Fibroblast of the conjunctiva (primary cell): Measurements from ENCODE around the gene SLC39A13.

Source experiments
- DNase-seq: peaks from one replicate; pipeline ENCODE4 v3.0.0-alpha.2; 2010; ENCODE audit warnings: low read depth

Gene SLC39A13

DNA sequence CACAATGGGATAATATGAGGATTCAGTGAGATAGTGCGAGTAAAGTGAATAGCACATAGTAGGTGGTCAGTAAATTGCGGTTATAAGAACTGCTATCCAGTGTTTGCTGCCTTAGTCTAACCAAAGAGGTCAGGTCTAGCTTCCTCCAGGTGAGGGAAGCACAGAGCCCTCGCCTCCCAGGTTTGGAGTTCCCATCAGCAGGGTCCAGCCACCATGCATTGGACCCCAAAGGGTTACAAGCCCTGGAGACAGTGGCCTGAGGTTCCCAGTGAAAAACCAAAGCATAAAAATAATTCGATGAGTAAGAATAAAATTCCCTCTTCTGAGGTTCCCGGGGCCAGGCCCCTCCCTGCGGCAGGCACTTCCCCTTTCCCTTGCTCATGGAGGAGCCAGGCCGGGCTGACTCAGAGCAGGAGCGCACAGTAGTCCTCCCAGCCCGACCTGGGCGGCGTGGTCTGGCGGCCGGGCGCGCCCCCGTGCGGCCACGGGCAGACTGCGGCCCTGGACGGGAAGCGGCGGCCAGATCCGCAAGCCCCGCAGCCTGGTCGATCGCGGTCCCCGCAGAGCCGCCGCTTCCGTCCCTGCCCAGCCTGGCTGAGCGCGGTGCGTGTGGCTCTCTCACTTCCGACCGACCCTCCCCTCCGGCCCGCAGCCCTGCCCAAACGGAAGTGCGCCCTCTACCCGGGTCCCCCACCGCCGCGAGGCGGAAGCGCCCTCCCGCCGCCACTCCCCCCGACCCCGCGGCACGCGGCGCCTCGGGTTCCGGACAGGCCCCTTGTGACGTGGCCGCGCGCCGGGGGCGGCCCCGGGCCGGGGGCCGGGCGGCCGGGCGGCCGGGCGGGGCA, at the start of gene SLC39A13:
Gene SLC39A13, plus strand, starts transcription at position 845 of the 845 bp plus-strand sequence. CDS start 1,505 bp downstream, outside the sequence.
- peak; percentile 94 for DNase-seq

DNA sequence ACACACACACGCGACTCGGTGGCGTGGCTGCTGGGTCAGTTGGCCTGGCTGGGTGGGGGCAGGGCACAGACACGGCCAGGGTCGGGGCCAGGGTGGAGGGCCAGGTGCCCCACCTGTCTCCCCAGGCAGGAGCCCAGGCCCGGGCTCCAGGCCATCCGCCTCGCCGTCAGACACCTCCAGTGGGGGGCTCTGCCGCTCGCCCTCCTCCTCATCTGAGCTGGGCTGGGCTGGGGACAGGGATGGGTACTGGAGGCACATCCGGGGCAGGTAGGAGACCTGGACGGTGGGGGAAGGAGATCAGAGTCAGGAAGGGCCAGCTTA, 49.7 kb upstream of the SLC39A13 start:
- DNase-seq, result no peak

DNA sequence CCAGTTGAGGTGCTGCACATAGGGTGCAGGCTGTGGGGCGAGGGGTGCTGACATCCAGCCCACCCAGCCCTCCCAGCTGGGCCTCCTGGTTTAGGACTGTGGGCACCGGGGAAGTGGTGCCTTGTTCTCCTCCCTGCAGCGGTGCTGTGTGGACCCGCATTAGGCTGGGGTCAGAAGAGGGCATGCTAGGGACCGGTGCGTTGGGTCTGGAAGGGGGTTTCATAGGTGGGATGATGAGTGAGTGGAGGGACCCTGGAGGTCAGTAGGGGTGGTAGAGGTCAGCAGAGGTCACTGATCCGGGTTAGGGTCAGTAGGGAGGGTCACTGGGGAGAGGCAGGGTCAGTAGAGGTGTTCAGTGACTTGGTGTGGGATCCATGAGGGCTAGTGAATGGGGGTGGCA, 49.2 kb upstream of the SLC39A13 start:
- DNase-seq, result no peak

DNA sequence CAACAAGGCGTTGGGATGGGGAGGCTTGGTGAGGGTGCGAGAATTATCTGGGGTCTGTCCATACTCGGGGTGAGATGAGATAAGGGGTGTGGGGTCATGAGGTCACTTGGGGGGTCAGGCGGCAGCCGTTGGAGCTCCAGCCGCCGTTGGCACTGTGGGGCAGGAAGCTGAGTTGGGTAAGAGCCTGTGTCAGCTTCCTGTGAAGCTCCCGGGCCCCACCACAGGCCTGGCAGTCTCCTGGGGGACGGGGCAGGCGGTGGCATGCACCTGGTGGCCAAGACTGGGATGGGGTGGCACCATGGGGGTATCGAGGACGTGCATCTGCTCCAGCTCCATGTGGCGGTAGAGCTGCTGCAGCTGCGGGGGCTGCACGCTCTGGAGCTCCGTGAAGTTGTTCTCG, 48.8 kb upstream of the SLC39A13 start:
- no peak for DNase-seq

DNA sequence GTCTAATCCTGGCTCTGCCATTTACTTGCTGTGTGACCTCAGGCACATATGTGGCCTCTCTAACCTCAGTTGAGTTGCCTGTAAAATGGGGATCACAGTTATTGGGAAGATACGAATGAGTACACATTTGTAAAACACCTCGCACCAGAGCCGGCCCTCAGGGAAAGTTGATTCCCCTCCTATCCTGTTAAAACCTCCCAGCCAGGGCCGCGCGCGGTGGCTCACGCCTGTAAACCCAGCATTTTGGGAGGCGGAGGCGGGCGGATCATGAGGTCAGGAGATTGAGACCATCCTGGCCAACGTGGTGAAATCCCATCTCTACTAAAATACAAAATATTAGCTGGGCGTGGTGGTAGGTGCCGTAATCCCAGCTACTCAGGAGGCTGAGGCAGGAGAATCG, 48.0 kb upstream of the SLC39A13 start:
- DNase-seq, result no peak

DNA sequence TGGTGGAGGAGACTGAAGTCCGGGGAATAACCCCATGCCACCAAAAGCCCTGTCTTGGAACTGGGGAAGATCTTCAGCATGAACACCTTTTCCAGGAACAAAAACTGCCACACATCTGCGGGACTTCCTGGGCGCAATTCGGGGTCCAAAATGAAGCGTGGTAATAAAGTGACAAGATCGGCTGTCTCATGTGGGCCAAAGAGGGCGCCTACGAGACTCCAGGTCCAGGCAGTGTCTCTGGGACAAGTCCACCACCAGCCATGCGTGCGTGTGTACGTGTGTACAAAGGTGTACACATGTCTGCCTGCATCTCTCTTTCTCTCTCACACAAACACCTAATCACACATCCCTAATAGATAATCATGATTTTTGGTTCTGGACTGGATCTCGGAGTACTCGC, 47.0 kb upstream of the SLC39A13 start:
- DNase-seq, result no peak

DNA sequence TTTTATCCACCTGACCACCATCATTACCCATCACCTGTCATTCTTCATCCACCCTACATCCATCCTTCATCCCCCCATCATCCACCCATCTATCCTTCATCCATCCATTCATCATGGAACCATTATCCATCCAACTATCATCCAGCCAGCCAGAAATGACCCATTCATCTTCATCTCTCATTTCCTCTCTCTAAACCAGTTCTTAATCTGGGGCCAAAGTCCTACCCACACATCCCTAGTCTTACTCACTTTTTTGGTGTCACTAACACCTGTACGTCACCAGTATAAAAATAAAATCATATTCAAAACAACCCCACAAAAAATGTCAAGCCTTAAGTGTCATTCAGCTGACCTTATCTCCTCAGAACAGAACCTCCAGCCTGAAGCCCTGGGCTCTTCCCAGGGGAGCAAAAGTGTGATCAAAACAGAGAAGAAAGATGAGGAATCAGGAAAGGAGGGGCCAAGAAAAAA, 42.3 kb upstream of the SLC39A13 start:
- DNase-seq, result no peak

DNA sequence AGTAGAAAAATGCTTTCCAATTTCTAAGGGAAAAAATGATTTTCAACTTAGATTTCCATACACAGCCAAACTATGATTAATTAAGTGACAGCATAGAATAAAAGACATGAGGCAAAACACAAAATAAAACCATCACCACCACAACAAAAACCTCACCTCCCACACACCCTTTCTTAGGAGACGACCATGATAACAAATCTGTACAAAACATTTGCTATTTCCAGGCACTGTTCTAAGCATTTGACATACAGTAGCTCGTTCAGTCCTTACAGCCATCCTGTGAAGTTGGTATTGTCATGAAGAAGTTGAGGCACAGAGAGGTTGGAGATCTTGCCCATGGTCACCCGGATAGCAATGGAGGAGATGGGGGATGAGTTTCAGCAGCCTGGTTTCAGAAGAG, 38.7 kb upstream of the SLC39A13 start:
- no peak for DNase-seq

DNA sequence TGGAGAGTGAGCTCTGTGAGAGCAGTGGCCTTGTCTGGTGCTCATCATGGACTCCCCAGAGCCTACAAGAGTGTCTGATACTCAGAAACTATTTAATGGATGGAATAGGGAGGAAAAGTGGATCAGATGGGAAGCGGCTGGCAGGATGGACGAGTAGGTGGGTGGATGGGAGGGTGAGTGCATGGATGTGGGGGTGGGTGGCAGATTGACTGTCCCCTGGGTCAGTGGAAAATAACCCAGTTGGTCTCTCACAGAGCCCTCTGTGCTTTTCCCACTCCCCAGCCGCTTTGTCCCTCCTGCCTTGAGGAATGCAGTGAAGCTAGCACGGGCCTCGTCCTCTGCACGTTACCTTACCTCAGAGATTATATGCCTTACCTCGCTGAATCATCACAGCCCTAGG, 36.0 kb upstream of the SLC39A13 start:
- no peak for DNase-seq

DNA sequence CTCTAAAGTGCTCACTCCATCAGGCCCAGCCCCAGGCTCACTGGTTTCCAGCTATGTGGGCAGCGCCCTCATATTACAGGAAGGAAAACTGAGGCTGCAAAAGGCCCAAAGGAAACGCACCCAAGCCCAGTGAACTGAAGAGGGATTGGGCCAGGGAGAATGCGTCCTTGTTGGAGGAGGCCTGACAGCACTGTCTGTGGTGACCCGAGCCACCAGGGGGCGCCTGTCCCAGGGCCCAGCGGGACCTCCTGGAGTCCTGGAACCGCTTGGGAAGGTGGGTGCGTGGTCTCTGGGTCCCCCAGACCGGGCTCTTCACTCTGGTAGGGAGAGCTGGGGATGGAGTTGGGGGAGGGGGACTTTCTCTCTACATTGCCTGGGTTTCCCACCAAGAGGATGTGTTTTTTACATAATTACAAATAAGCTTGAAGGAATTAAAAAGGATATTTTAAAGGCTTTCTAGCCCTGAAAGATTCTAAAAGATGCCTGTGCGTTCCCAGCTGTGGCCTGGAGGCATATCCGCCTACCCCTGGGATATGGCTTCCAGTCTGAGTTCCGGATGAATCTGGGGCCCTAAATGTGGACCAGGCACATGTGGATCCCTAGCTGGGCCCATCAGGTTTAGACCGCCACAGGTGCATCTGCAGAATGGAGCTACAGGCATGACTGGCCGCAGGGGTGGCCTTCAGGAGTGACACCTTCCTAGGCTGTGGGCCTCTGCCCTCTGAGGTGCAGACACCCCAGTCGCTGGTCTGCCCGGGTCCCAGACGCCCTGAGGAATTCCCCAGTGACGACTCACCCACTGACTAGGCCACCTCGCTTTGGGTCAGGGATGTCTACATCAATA, 34.3 kb upstream of the SLC39A13 start:
- peak; percentile 31 for DNase-seq

DNA sequence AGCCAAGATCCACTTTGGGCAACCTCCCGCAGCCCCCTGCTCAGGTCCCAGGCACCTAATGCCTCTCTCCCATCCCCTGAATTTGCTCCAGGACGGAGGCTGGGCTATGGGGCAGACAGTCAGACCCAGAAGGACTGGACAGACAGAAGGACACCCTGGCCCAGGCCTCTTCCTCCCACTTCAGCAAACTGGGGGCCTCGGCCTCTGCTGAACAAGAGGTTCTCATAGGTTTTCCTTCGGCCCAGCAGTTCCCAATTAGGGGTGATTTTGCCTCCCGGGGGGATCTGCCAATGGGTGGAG, 33.7 kb upstream of the SLC39A13 start:
- DNase-seq, result no peak

DNA sequence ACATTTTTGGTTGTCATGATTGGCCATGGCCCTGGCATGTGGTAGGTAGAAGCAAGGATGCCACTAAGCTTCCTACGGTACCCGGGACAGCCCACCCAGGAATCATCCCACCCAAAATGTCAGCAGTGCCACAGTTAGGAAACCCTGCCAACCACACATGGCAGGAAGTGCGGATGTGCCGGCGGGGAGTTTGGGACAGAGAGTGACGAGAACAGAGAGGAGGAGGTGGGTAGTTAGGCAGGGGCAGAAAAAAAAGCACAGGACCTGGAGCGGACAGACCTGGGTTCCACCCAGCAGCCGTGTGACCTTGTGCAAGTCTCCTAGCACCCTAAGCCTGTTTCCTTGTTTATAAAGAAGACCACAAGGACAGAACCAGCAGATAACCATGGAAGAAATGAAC, 33.4 kb upstream of the SLC39A13 start:
- no peak for DNase-seq

DNA sequence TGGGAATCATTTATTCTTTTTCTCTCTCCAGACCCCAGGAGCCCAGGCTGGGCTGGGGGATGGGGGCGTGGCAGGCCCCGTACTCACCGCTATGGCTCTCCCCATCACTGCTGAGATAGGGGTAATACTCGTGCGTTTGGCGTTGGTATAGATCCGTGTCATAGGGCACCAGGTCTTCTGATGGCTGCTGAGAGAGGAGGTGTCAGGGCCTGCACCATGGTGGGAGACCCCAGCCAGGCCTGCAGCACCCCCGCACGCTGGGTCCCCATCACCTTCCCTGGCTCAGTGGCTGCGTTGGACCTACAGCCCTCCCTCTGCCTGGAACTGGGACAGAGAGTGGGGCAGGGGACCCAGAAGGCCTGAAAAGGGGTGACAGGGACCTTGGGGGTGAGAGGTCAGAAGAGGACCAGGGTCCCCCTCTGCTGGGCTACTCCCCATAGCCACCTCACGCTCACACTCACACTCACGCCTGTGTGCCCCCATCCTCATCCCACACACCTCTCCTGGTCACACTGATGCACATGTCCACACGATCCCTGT, 32.8 kb upstream of the SLC39A13 start:
- no peak for DNase-seq

DNA sequence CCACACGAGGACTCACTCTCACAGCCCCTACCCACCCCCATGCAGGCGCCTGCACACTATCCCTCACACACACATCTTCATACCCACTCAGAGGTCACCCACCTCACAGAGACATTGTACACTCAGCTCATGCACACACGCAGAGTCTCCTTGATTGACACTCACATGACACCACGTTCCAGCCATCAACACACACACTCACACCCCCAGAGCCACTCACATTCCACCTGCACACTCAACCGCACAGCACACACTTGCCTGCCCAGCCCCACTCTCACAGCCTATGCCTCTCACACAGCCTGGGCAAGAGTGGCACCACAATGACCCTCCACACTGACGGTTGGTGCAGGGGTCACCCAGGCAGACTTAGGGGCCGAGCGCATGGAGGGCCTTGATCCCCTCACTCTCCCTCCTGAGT, 32.3 kb upstream of the SLC39A13 start:
- no peak for DNase-seq

DNA sequence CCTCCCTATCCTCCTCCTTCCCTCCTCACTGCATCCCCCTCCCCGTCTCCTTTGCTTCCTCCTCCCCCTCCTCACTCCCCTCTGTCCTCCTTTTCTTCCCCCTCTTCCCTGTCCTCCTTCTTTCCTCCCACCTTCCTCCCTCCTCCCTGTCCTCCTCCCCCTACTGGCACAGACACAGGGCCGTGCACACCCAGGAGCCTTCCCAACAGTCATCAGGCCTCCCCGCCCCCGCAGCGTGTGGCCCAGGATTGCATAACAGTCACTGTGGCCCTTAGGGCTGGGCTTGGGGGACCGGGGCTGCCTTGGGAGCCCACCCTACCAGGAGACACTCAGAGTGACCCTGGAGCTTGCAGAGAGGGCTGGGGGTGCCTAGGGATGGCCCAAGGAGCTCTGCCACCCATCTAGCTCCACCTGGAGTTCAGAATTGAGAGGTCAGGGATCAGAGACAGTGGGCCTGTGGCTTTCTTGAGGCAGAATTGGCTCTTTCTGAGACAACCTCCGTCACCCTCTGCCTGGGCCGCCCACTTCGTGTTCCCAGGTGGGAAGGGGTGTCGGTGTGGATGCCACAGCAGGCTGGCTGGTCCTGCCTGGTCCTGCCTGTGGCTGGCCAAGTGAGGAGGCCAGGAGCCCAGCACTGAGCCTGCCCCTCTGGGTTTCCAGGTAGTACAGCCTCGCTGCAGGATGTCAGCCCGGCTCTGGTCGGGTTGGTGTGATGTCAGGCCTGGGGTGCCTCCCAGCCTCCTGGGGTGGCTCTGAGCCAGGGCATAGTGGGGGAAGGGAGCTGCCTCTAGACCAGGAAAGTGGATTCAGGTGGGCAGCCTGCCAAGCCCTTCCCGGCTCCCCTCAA, 31.6 kb upstream of the SLC39A13 start:
- no peak for DNase-seq

DNA sequence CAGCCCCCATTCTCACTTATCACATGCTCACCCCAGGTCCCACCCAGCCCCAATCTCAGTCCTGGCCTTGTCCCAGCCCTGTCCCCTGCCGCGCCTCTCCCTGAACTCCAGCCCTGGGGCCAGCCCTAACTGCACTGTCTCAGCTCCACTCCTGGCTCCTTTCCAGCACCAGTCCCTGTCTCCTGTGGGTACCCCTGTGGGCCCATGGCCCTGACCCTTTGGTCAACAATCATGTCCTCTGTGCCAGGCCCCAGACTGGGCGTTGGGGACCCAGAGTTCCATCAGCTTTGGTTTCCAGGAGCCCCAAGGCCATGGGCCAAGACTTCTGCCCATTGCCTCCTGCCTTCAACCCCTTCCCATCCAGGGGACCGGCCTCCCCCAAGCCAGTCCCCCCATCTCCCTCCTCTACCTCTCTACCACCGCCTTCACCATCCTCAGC, 30.8 kb upstream of the SLC39A13 start:
- no peak for DNase-seq

DNA sequence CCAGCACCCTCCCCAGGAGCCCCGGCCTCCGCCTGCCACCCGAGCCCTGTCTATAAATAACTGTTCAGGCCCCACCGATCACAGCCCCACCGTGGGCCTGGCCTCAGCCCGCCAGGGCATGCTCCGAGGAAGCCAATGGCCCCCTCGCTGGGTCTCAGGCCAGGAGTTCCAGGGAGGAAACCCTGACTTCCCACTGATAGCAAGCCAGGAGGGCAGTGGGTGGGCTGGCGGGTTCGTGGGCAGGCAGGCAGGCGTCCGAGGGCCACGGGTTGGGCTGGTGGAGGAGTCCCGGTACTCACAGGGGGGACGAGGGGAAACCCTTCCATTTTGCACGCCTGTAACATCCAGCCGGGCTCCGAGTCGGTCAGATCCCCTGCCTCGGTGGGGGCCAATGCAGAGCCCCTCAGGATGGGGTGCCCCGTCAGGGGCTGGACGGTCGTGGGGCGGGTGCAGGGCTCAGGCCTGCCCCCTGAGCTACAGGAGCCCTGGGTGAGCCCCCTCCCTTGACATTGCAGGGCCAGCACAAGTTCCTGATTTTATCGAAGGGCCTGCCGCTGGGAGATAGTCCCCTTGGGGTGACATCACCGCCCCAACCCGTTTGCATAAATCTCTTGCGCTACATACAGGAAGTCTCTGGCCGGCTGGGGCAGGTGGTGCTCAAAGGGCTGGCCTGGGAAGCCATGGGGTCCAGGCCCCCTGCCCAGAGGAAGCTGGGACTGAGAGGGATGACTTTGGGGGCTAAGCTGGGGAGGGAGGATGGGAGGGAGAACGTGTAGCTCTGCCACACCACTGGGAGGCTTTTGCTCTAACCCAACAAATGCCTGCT, 30.2 kb upstream of the SLC39A13 start, which contains the start of gene SPI1:
Gene SPI1, minus strand, starts transcription at position 538 of the 826 bp plus-strand sequence. Its CDS starts 194 bp downstream, at position 344.
- no peak for DNase-seq

DNA sequence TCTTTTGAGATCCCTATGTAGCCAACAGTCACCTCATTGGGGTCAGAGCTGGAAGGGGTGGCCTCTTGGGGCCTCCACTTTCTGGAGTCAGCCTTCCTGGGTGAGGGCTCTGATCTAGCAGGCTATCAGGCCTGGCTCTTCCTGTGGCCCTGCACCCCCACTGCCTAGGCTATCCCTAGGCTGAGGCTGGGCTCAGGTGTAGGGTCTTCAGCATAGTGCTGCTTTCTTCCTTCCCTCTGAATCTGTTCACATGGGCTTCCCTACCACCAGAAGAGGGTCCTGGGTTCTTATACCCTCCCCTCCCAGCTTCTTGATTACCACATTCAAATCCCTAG, 29.6 kb upstream of the SLC39A13 start:
- DNase-seq, result no peak

DNA sequence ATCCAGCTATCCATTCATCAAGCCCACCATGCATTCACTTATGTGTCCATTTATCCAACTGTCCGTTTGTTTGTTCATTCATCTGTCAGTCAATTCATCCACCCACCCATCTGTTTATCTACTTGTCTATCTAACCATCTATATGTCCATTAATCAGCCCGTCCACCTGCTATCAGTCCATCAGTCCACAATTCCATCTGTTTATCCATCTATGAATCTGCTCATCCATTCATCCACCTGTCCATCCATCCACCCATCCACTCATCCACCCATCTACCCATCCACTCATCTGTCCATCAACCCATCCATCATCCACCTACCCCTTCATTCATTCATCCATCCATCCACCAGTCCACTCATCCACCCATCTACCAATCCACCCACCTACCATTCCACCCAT, 29.1 kb upstream of the SLC39A13 start:
- DNase-seq, result no peak

DNA sequence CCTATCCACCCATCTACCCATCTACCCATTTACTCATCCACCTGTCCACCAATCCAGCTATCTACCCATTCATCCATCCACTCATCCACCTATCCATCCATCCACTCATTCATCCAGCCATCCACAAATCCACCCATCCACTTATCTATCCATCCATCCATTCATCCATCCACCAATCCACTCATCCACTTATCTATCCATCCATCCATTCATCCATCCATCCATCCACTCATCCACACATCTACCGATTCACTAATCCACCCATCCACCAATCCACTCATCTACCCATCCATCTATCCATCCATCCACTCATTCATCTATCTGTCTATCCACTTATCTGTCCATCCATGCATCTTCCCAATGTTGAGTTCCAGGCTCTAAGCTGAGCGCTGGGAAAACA, 28.3 kb upstream of the SLC39A13 start:
- DNase-seq, result no peak

DNA sequence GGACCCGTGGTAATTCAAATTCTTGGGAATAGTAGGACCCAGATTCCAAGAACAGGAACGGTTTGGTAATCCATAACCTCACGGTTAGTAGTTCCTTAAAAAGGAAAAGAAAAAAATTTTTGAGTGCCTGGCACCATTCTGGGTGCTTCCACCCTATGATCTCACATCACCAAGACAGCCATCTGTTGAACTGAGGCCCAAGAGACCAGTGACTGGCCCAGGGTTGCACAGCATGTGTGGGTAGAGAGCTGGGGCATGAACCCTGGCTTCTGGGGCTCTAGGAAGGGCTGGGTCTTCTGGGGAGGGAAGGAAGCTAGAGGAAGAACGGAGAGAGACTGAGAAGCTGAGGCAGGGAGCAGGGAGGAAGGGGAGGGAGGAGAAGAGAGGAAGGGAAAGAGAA, 25.3 kb upstream of the SLC39A13 start:
- DNase-seq, result no peak
